ENCODE data around the gene GAB2.

GRCh38 chr11:78377625-78378418 is 39.8 kb downstream of the GAB2 start:
- TF ChIP-seq POLR2A (IDR thresholded peaks at IDR 0.05), result no peak
- TF ChIP-seq, protein P1, sequence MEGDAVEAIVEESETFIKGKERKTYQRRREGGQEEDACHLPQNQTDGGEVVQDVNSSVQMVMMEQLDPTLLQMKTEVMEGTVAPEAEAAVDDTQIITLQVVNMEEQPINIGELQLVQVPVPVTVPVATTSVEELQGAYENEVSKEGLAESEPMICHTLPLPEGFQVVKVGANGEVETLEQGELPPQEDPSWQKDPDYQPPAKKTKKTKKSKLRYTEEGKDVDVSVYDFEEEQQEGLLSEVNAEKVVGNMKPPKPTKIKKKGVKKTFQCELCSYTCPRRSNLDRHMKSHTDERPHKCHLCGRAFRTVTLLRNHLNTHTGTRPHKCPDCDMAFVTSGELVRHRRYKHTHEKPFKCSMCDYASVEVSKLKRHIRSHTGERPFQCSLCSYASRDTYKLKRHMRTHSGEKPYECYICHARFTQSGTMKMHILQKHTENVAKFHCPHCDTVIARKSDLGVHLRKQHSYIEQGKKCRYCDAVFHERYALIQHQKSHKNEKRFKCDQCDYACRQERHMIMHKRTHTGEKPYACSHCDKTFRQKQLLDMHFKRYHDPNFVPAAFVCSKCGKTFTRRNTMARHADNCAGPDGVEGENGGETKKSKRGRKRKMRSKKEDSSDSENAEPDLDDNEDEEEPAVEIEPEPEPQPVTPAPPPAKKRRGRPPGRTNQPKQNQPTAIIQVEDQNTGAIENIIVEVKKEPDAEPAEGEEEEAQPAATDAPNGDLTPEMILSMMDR (IDR thresholded peaks at IDR 0.05), result no peak

Measured in adrenal gland (tissue), 5 donors.